ENCODE measurements around the gene WDR45B.

GRCh38 chr17:82658796-82659452, 10.7 kb upstream of the WDR45B start:
- no peak for TF ChIP-seq TEAD1 (CRISPR knock-in tag; IDR thresholded peaks at IDR 0.05)
- no peak for TF ChIP-seq MYBL2 (CRISPR knock-in tag; IDR thresholded peaks at IDR 0.05)
- no peak for TF ChIP-seq FOXP4 (CRISPR knock-in tag; IDR thresholded peaks at IDR 0.05)
